Measurements from ENCODE around the gene PEPD.

Gene PEPD

GRCh38 chr19:33547676-33548075 lies 26.1 kb upstream of the PEPD start:
- Histone ChIP-seq H3K27ac (ENCODE audit: insufficient read depth in 1 of 2, low read depth in 1 of 2, low read length in 2 of 2, poor library complexity in 1 of 2, severe bottlenecking in 2 of 2) (no peak overlapping the region), H3K4me3 (ENCODE audit: control insufficient read depth in 1 of 7, extremely low read depth in 1 of 7, insufficient read depth in 4 of 7, low read depth in 2 of 7, low read length in 6 of 7) (no peak overlapping the region), H3K36me3 (ENCODE audit: control insufficient read depth in 4 of 4, insufficient read depth in 4 of 4, low read length in 3 of 4) (no peaks in the 10 kb centered on the region), H3K27me3 (replicated peaks in 2 of 5; ENCODE audit: control insufficient read depth in 4 of 5, insufficient read depth in 5 of 5, low read length in 4 of 5) (peaks cover 0 to 6% (median 0%) of the 10 kb centered on the region in 5 experiments), H3K9me3 (ENCODE audit: control extremely low read depth in 1 of 5, control insufficient read depth in 4 of 5, insufficient read depth in 2 of 5, low read depth in 1 of 5, low read length in 4 of 5) (no peaks in the 10 kb centered on the region), H3K4me1 (ENCODE audit: control extremely low read depth in 1 of 4, control insufficient read depth in 4 of 4, insufficient read depth in 4 of 4, low read length in 3 of 4) (no peaks in the 10 kb centered on the region)
- WGBS (ENCODE audit: insufficient coverage), result 89% methylated on average over 3 of the region's 3 CpGs
- ChIA-PET CTCF (interaction anchor here (0.7 kb wide), 1 partner anchor 52 kb away, joined by 3 read pairs; no protein-coding TSS in a partner anchor), POLR2A (no interaction called here)
- DNase-seq, result no peak

- no peak overlapping the region for H3K4me3 ChIP-seq (ENCODE audit: control insufficient read depth in 1 of 7, extremely low read depth in 1 of 7, insufficient read depth in 4 of 7, low read depth in 2 of 7, low read length in 6 of 7)
- no peaks in the 10 kb centered on the region for H3K36me3 ChIP-seq (ENCODE audit: control insufficient read depth in 4 of 4, insufficient read depth in 4 of 4, low read length in 3 of 4)
- ChIA-PET CTCF (no interaction called here), POLR2A (no interaction called here)
- H3K9me3 ChIP-seq (ENCODE audit: control extremely low read depth in 1 of 5, control insufficient read depth in 4 of 5, insufficient read depth in 2 of 5, low read depth in 1 of 5, low read length in 4 of 5), result no peaks in the 10 kb centered on the region
- whole genome bisulfite sequencing (ENCODE audit: insufficient coverage), result 98% methylated on average over 5 of the region's 5 CpGs
- peaks cover 0 to 7% (median 0%) of the 10 kb centered on the region in 5 experiments for H3K27me3 ChIP-seq (replicated peaks in 2 of 5; ENCODE audit: control insufficient read depth in 4 of 5, insufficient read depth in 5 of 5, low read length in 4 of 5)
- H3K4me1 ChIP-seq (ENCODE audit: control extremely low read depth in 1 of 4, control insufficient read depth in 4 of 4, insufficient read depth in 4 of 4, low read length in 3 of 4), result no peaks in the 10 kb centered on the region
- no peak overlapping the region for H3K27ac ChIP-seq (ENCODE audit: insufficient read depth in 1 of 2, low read depth in 1 of 2, low read length in 2 of 2, poor library complexity in 1 of 2, severe bottlenecking in 2 of 2)
- no peak for DNase-seq
These were observed 25.1 kb upstream of the PEPD start for GRCh38 chr19:33546656-33547055.

DNA sequence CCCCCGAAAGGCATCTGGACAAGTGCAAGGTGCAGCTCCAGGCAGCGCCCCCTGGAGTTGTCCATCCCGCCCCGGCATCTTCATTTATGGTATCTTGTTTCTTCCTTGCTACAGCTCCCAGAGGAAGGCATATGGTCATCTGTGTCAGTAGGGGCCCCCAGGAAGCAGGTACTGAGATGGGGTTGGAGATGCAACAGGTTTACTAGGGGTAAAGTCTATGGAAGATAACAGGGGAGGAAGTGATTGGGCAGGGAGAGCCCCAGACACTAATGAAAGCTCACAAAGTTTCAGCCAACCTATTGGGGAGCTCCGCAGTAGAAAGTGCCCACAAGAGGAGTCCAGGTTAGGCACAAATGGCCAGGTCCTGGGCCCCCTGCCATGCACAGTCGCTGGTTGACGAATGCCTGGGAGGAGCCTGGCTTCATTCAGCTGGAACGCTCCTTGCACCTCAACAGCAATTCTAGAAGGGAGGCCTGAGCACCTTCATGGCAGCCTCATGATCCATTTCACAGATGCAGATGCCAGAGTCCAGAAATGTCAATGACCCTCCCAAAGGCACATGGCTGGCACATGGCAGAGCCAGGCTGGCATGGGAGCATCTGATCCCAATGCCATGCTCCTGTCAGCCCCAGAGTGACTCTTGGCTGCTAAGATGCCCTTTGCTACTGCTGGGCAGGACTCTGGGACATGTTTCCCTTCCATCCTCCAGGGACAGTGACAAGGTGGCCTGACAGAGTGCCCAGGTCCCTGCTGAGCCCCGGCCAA lies 23.8 kb upstream of the PEPD start:
- H3K9me3 ChIP-seq (ENCODE audit: control extremely low read depth in 1 of 5, control insufficient read depth in 4 of 5, insufficient read depth in 2 of 5, low read depth in 1 of 5, low read length in 4 of 5), result no peaks in the 10 kb centered on the region
- H3K36me3 ChIP-seq (ENCODE audit: control insufficient read depth in 4 of 4, insufficient read depth in 4 of 4, low read length in 3 of 4), result no peaks in the 10 kb centered on the region
- no peak overlapping the region for H3K27ac ChIP-seq (ENCODE audit: insufficient read depth in 1 of 2, low read depth in 1 of 2, low read length in 2 of 2, poor library complexity in 1 of 2, severe bottlenecking in 2 of 2)
- 86% methylated on average over 9 of the region's 9 CpGs for WGBS (ENCODE audit: insufficient coverage)
- H3K4me1 ChIP-seq (ENCODE audit: control extremely low read depth in 1 of 4, control insufficient read depth in 4 of 4, insufficient read depth in 4 of 4, low read length in 3 of 4), result no peaks in the 10 kb centered on the region
- DNase-seq, result no peak
- H3K27me3 ChIP-seq (replicated peaks in 2 of 5; ENCODE audit: control insufficient read depth in 4 of 5, insufficient read depth in 5 of 5, low read length in 4 of 5), result peaks cover 0 to 14% (median 5%) of the 10 kb centered on the region in 5 experiments
- ChIA-PET CTCF (no interaction called here), POLR2A (interaction anchor here (0.9 kb wide), 1 partner anchor 19 kb away, joined by 3 read pairs; no protein-coding TSS in a partner anchor)
- no peak overlapping the region for H3K4me3 ChIP-seq (ENCODE audit: control insufficient read depth in 1 of 7, extremely low read depth in 1 of 7, insufficient read depth in 4 of 7, low read depth in 2 of 7, low read length in 6 of 7)

GRCh38 chr19:33535226-33535625 lies 13.6 kb upstream of the PEPD start:
- 73% methylated on average over 7 of the region's 8 CpGs for WGBS (ENCODE audit: insufficient coverage)

DNA sequence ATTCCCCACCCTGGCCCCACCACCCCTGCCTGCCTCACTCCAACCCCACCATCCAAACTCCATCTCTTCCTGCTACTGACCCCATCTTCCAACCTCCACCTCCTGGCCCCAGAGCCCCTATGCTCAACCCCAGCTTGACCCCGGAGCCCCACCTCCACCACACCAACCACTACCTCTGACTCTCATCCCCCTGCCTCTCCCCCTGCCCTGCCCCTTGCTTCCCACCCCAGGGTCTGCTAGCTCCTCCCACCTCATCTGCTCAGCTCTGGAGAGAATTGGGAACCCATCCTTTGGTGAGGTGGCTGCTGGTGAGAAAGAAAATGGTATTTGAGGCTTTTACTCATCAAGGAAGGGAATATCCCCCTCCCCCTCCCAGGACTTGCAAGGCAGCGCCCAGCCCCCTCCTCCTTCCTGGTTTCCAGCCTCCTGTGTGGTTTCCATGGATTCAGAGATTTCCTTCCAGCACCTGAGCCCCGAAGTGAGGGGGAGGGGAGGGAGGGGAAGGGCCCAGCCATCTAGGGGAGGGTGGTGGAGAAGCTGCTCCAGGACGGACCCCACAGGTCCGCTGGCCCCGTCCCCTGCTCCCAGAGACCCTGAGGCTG lies 11.4 kb upstream of the PEPD start:
- no peaks in the 10 kb centered on the region for H3K9me3 ChIP-seq (ENCODE audit: control extremely low read depth in 1 of 5, control insufficient read depth in 4 of 5, insufficient read depth in 2 of 5, low read depth in 1 of 5, low read length in 4 of 5)
- ChIA-PET POLR2A (no interaction called here), CTCF (no interaction called here)
- no peak overlapping the region for H3K4me3 ChIP-seq (ENCODE audit: control insufficient read depth in 1 of 7, extremely low read depth in 1 of 7, insufficient read depth in 4 of 7, low read depth in 2 of 7, low read length in 6 of 7)
- no peaks in the 10 kb centered on the region for H3K36me3 ChIP-seq (ENCODE audit: control insufficient read depth in 4 of 4, insufficient read depth in 4 of 4, low read length in 3 of 4)
- H3K27me3 ChIP-seq (replicated peaks in 2 of 5; ENCODE audit: control insufficient read depth in 4 of 5, insufficient read depth in 5 of 5, low read length in 4 of 5), result peaks cover 0 to 53% (median 5%) of the 10 kb centered on the region in 5 experiments
- no peak for DNase-seq
- H3K4me1 ChIP-seq (ENCODE audit: control extremely low read depth in 1 of 4, control insufficient read depth in 4 of 4, insufficient read depth in 4 of 4, low read length in 3 of 4), result no peaks in the 10 kb centered on the region
- 17% methylated on average over 1 of the region's 6 CpGs for WGBS (ENCODE audit: insufficient coverage)
- no peak overlapping the region for H3K27ac ChIP-seq (ENCODE audit: insufficient read depth in 1 of 2, low read depth in 1 of 2, low read length in 2 of 2, poor library complexity in 1 of 2, severe bottlenecking in 2 of 2)

More at GRCh38 chr19:33535226-33535625, 13.6 kb upstream of the PEPD start:
- no peaks in the 10 kb centered on the region for H3K36me3 ChIP-seq (ENCODE audit: control insufficient read depth in 4 of 4, insufficient read depth in 4 of 4, low read length in 3 of 4)
- no peak overlapping the region for H3K4me3 ChIP-seq (ENCODE audit: control insufficient read depth in 1 of 7, extremely low read depth in 1 of 7, insufficient read depth in 4 of 7, low read depth in 2 of 7, low read length in 6 of 7)
- ChIA-PET POLR2A (no interaction called here), CTCF (no interaction called here)
- H3K9me3 ChIP-seq (ENCODE audit: control extremely low read depth in 1 of 5, control insufficient read depth in 4 of 5, insufficient read depth in 2 of 5, low read depth in 1 of 5, low read length in 4 of 5), result no peaks in the 10 kb centered on the region
- no peaks in the 10 kb centered on the region for H3K4me1 ChIP-seq (ENCODE audit: control extremely low read depth in 1 of 4, control insufficient read depth in 4 of 4, insufficient read depth in 4 of 4, low read length in 3 of 4)
- no peak for DNase-seq
- peaks cover 0 to 34% (median 5%) of the 10 kb centered on the region in 5 experiments for H3K27me3 ChIP-seq (replicated peaks in 2 of 5; ENCODE audit: control insufficient read depth in 4 of 5, insufficient read depth in 5 of 5, low read length in 4 of 5)
- H3K27ac ChIP-seq (ENCODE audit: insufficient read depth in 1 of 2, low read depth in 1 of 2, low read length in 2 of 2, poor library complexity in 1 of 2, severe bottlenecking in 2 of 2), result no peak overlapping the region

- ChIA-PET POLR2A (no interaction called here), CTCF (no interaction called here)
- no peak for DNase-seq
- Histone ChIP-seq H3K27ac (ENCODE audit: insufficient read depth in 1 of 2, low read depth in 1 of 2, low read length in 2 of 2, poor library complexity in 1 of 2, severe bottlenecking in 2 of 2) (no peak overlapping the region), H3K9me3 (ENCODE audit: control extremely low read depth in 1 of 5, control insufficient read depth in 4 of 5, insufficient read depth in 2 of 5, low read depth in 1 of 5, low read length in 4 of 5) (no peaks in the 10 kb centered on the region), H3K36me3 (ENCODE audit: control insufficient read depth in 4 of 4, insufficient read depth in 4 of 4, low read length in 3 of 4) (no peaks in the 10 kb centered on the region), H3K4me3 (ENCODE audit: control insufficient read depth in 1 of 7, extremely low read depth in 1 of 7, insufficient read depth in 4 of 7, low read depth in 2 of 7, low read length in 6 of 7) (no peak overlapping the region), H3K4me1 (ENCODE audit: control extremely low read depth in 1 of 4, control insufficient read depth in 4 of 4, insufficient read depth in 4 of 4, low read length in 3 of 4) (no peaks in the 10 kb centered on the region), H3K27me3 (replicated peaks in 2 of 5; ENCODE audit: control insufficient read depth in 4 of 5, insufficient read depth in 5 of 5, low read length in 4 of 5) (peaks cover 0 to 53% (median 6%) of the 10 kb centered on the region in 5 experiments)
- WGBS (ENCODE audit: insufficient coverage), result 78% methylated on average over 3 of the region's 4 CpGs
These were observed 9.3 kb upstream of the PEPD start for GRCh38 chr19:33530842-33531241.

DNA sequence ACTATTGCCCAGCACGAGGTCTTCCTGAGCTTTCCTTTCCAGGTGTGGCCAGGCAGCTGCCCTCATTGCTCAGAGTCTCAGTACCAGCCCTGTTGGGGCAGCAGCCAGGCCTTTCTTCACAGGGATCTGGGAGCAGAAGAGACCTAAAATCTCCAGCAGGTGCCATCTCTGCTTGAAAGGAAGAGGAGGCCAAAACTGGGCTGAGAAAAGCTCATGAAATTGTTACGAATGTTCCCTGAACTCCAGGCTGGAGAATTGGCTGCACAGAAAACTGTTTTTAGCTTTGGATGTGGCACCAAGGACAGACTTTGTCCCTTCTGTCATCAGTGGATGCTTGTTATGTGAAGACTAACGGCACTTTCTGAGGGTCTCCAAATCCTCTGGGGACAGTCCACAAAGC lies 8.7 kb upstream of the PEPD start:
- Histone ChIP-seq H3K27me3 (replicated peaks in 2 of 5; ENCODE audit: control insufficient read depth in 4 of 5, insufficient read depth in 5 of 5, low read length in 4 of 5) (peaks cover 0 to 52% (median 6%) of the 10 kb centered on the region in 5 experiments), H3K4me1 (ENCODE audit: control extremely low read depth in 1 of 4, control insufficient read depth in 4 of 4, insufficient read depth in 4 of 4, low read length in 3 of 4) (no peaks in the 10 kb centered on the region), H3K36me3 (ENCODE audit: control insufficient read depth in 4 of 4, insufficient read depth in 4 of 4, low read length in 3 of 4) (no peaks in the 10 kb centered on the region), H3K4me3 (ENCODE audit: control insufficient read depth in 1 of 7, extremely low read depth in 1 of 7, insufficient read depth in 4 of 7, low read depth in 2 of 7, low read length in 6 of 7) (no peak overlapping the region), H3K27ac (ENCODE audit: insufficient read depth in 1 of 2, low read depth in 1 of 2, low read length in 2 of 2, poor library complexity in 1 of 2, severe bottlenecking in 2 of 2) (no peak overlapping the region), H3K9me3 (ENCODE audit: control extremely low read depth in 1 of 5, control insufficient read depth in 4 of 5, insufficient read depth in 2 of 5, low read depth in 1 of 5, low read length in 4 of 5) (no peaks in the 10 kb centered on the region)
- ChIA-PET CTCF (no interaction called here), POLR2A (no interaction called here)
- WGBS (ENCODE audit: insufficient coverage), result 83% methylated on average over 2 of the region's 3 CpGs
- DNase-seq, result no peak

Data from common myeloid progenitor, CD34-positive (primary cell).